Measurements from ENCODE around the gene ITIH2. TPM values are rescaled to one million over a fixed set of nuclear protein-coding genes. Genes with fewer than 3 reads are reported as not detected.
A peak's percentile ranks its signal among the peaks of the same experiment; 100 is the strongest.

ITIH2 gene
- total and polyA plus RNA-seq, 12 donors = not detected

DNA sequence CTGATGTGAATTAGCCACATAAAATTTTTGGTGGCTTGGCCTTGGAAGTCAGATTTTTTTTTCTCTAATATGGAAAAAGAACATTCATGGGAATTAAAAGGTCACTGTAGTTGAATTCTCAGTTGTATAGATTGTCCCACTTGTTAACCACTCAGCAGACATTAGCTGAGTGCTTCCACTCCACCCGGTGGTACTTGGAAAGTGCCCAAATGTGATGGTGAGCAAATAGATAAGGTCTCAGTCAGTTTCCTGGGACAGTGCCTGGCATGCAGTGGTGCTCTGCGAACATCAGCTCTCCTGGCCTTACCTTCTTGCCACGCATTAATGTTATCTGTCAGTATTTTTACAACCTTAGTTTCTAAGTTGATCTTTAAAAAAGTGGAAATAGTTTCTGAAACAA lies 86.3 kb downstream of the ITIH2 start:
- ATAC-seq (peak in 4 of 8 donors; percentile 35 to 64 (median 56)), DNase-seq (peak; percentile 30 to 66)
- 27 to 34% methylated on average over 3 of the region's 3 CpGs for WGBS, 2 donors
- peak overlapping the region in 9 of 10 donors; percentile 63 to 97 (median 93) for H3K4me3 ChIP-seq
- H3K4me1 ChIP-seq = peaks cover 0 to 77% (median 66%) of the 10 kb centered on the region in 9 donors
- H3K27me3 ChIP-seq = no peaks in the 10 kb centered on the region
- peaks cover 0 to 24% (median 0%) of the 10 kb centered on the region in 9 donors for H3K36me3 ChIP-seq
- H3K27ac ChIP-seq = peak overlapping the region in 9 of 10 donors; percentile 82 to 98 (median 95)
- TF ChIP-seq, protein P1, sequence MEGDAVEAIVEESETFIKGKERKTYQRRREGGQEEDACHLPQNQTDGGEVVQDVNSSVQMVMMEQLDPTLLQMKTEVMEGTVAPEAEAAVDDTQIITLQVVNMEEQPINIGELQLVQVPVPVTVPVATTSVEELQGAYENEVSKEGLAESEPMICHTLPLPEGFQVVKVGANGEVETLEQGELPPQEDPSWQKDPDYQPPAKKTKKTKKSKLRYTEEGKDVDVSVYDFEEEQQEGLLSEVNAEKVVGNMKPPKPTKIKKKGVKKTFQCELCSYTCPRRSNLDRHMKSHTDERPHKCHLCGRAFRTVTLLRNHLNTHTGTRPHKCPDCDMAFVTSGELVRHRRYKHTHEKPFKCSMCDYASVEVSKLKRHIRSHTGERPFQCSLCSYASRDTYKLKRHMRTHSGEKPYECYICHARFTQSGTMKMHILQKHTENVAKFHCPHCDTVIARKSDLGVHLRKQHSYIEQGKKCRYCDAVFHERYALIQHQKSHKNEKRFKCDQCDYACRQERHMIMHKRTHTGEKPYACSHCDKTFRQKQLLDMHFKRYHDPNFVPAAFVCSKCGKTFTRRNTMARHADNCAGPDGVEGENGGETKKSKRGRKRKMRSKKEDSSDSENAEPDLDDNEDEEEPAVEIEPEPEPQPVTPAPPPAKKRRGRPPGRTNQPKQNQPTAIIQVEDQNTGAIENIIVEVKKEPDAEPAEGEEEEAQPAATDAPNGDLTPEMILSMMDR (IDR thresholded peaks at IDR 0.05) = no peak
- intact Hi-C loops (cut with DNase I) = no loop called here
- no peaks in the 10 kb centered on the region for H3K9me3 ChIP-seq

DNA sequence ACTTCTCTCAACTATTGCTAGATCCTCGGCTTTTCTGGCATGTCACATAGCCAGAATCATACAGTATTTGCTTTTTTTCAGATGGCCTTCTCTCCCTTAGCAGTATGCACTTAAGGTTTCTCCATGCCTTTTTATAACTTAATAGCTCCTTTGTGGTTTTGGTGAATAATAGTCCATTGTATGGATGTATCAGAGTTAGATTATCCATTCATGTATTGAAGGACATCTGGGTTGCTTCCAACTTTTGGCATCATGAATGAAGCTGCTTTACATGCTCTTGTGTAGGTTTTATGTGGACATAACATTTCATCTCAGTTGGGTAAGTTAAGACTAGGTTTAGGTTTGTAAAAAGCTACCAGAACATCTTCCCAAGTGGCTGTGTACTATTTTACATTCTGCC lies 89.4 kb downstream of the ITIH2 start:
- TF ChIP-seq, protein P1 (IDR thresholded peaks at IDR 0.05) = no peak
- H3K27me3 ChIP-seq = no peaks in the 10 kb centered on the region
- no peak overlapping the region for H3K27ac ChIP-seq
- WGBS, 2 donors = 53 to 67% methylated on average over 1 of the region's 1 CpG
- DNase-seq (no peak), ATAC-seq (no peak)
- peaks cover 4 to 86% (median 75%) of the 10 kb centered on the region in 9 donors for H3K4me1 ChIP-seq
- H3K4me3 ChIP-seq = no peak overlapping the region
- peaks cover 0 to 38% (median 8%) of the 10 kb centered on the region in 9 donors for H3K36me3 ChIP-seq
- intact Hi-C loops (cut with DNase I) = no loop called here
- no peaks in the 10 kb centered on the region for H3K9me3 ChIP-seq

DNA sequence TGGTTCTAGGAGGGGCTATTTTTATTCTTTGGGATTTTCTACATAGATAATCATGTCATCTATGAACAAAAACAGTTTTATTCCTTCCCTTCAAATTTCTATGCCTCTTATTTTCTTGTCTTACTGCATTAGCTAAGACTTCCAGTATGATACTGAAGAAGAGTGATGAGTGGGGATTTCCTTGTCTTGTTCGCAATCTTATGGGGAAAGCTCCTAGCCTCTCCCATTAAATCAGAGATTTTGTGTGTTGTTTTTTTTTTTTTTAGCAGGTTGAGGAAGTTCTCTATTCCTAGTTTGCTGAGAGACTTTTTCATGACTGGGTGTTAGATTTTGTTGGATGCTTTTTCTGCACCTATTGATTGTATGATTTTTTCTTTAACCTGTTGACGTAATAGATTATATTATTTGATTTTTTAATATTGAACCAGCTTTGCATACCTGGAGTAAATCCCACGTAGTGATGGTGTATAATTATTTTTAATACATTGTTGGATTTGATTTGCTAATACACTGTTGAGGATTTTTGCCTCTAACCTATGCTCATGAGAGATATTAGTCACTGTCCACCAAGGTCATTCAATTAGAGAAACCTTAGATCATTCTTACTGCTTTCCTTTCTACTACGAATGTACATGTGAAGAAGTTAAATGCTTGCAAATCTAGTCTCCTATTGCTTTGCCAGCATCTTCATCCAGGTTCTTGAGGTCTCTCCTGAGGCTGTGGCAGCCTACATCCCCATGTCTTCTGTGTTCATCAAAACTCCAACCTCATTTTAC lies 91.3 kb downstream of the ITIH2 start:
- no peaks in the 10 kb centered on the region for H3K27me3 ChIP-seq
- no peaks in the 10 kb centered on the region for H3K9me3 ChIP-seq
- H3K36me3 ChIP-seq = peaks cover 0 to 57% (median 27%) of the 10 kb centered on the region in 9 donors
- TF ChIP-seq, protein P1 (IDR thresholded peaks at IDR 0.05) = no peak
- H3K4me3 ChIP-seq = no peak overlapping the region
- ATAC-seq = no peak
- 59 to 68% methylated on average over 4 of the region's 4 CpGs for WGBS, 2 donors
- intact Hi-C loops (cut with DNase I) = no loop called here
- DNase-seq = no peak
- H3K4me1 ChIP-seq = peaks cover 4 to 86% (median 67%) of the 10 kb centered on the region in 9 donors
- peak overlapping the region in 6 of 10 donors; percentile 24 to 74 (median 54) for H3K27ac ChIP-seq

DNA sequence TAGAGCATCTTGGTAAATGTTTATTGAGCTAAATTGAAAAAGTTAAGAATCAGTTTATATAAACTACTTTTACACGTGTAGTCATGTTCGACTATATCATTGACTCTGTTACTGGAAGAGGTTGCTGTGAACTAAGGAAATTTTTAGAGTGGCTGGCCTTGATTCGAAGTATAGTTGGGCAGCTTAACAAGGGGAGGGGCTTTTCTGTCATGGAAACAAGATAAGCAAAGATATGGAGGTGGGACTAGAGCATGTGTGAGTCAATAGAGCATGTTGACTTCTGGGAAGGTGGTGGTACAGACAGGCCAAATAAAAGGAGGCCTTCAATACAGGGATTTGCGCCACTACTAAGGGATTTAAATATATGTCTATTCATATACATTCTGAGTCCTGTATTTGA lies 92.5 kb downstream of the ITIH2 start:
- H3K27me3 ChIP-seq = no peaks in the 10 kb centered on the region
- peak; percentile 59 to 95 (median 82) for ATAC-seq
- TF ChIP-seq, protein P1 (IDR thresholded peaks at IDR 0.05) = no peak
- no peaks in the 10 kb centered on the region for H3K9me3 ChIP-seq
- H3K4me1 ChIP-seq = peaks cover 4 to 75% (median 55%) of the 10 kb centered on the region in 9 donors
- peak overlapping the region in 7 of 10 donors; percentile 10 to 74 (median 54) for H3K27ac ChIP-seq
- peaks cover 0 to 69% (median 36%) of the 10 kb centered on the region in 9 donors for H3K36me3 ChIP-seq
- intact Hi-C loops (cut with DNase I) = no loop called here
- peak in 1 of 2 donors; percentile 30 for DNase-seq
- WGBS, 2 donors = 30 to 35% methylated on average over 4 of the region's 4 CpGs
- H3K4me3 ChIP-seq = no peak overlapping the region
